DND-41 (cell line): Measurements from ENCODE around the gene KIF11.

Source experiments
- CTCF ChIP-seq: IDR thresholded peaks from 2 replicates; pipeline ENCODE4 v1.5.1; 2012; ENCODE audit warnings: borderline replicate concordance, low read length, moderate library complexity, mild to moderate bottlenecking; ENCODE audit not compliant: poor library complexity, severe bottlenecking; ENCODE audit errors: extremely low read depth
- EZH2 ChIP-seq: IDR thresholded peaks from 3 replicates; pipeline ENCODE4 v1.6.1; 2012; ENCODE audit warnings: borderline replicate concordance, low read depth, mild to moderate bottlenecking, moderate library complexity, low read length, inconsistent platforms; ENCODE audit not compliant: severe bottlenecking

GRCh38 chr10:92615515-92615914 lies 22.6 kb downstream of the KIF11 start:
- TF ChIP-seq CTCF, result no peak
- no peak for TF ChIP-seq EZH2
